Regular cardiac myocyte (primary cell): ENCODE results near the gene HCK. TPM values are rescaled to one million over a fixed set of nuclear protein-coding genes. Genes with fewer than 3 reads are reported as not detected.

Experiments
- total RNA-seq: library from RNA; depleted of rRNA; stranded (reverse); fragments of >200 nt; gene quantifications from 2 replicates; pipeline ENCODE4 v1.2.3, GENCODE V29; 2014

HCK gene
- total RNA-seq, result not detected in 2 replicates

GRCh38 chr20:32052090-32052777 is at the start of gene HCK:
Gene HCK (plus strand): TSS chr20:32052242.

GRCh38 chr20:32010101-32010500 is 41.9 kb upstream of the HCK start, which contains the start of gene CCM2L:
Gene CCM2L (plus strand): TSS chr20:32010438. CDS start chr20:32010455, 17 bp downstream.

GRCh38 chr20:32109392-32110172 is 57.5 kb downstream of the HCK start, which contains the start of gene TM9SF4:
Gene TM9SF4 (plus strand): TSS chr20:32109714. CDS start chr20:32109741, 27 bp downstream.

Other genes with a start within 250 kb of the HCK start
- gene MYLK2, start 232.9 kb upstream of the HCK start, total RNA-seq, result under 0.01 and 0.19 TPM in 2 replicates
- gene FOXS1, start 206.6 kb upstream of the HCK start, total RNA-seq, result 6.5 and 9.3 TPM in 2 replicates
- 0.56 TPM in 1 of 2 replicates, not detected in the other for gene DUSP15, start 181.7 kb upstream of the HCK start, total RNA-seq
- gene TTLL9, start 181.6 kb upstream of the HCK start, total RNA-seq, result 0.28 TPM in 1 of 2 replicates, not detected in the other
- 3.7 and 8.4 TPM in 2 replicates for gene PDRG1, start 100.2 kb upstream of the HCK start, total RNA-seq
- under 0.01 TPM in 1 of 2 replicates, not detected in the other for gene XKR7, start 84.1 kb upstream of the HCK start, total RNA-seq
- under 0.01 TPM in 1 of 2 replicates, not detected in the other for gene CCM2L, start 41.8 kb upstream of the HCK start, total RNA-seq
- 30.1 and 33.3 TPM in 2 replicates for gene TM9SF4, start 57.5 kb downstream of the HCK start, total RNA-seq
- gene PLAGL2, start 155.5 kb downstream of the HCK start, total RNA-seq, result 0.85 and 1.5 TPM in 2 replicates
- 43.1 and 53.3 TPM in 2 replicates for gene POFUT1, start 155.6 kb downstream of the HCK start, total RNA-seq
- gene KIF3B, start 225.4 kb downstream of the HCK start, total RNA-seq, result 32.7 and 44.7 TPM in 2 replicates